Measurements from ENCODE around the gene AGMO.

The AGMO gene

GRCh38 chr7:15239801-15240200 is 322.0 kb downstream of the AGMO start:
- H3K4me3 ChIP-seq (ENCODE audit: insufficient read depth, low read length, poor library complexity, severe bottlenecking): no peak overlapping the region
- H3K27ac ChIP-seq (ENCODE audit: low read depth, low read length): no peak overlapping the region
- no peak overlapping the region for H2AFZ ChIP-seq (ENCODE audit: low read depth, low read length, severe bottlenecking)
- H3K27me3 ChIP-seq (ENCODE audit: low read length): no peaks in the 10 kb centered on the region
- H3K4me2 ChIP-seq (ENCODE audit: low read depth, low read length, poor library complexity, severe bottlenecking): no peak overlapping the region
- H3K36me3 ChIP-seq (ENCODE audit: low read length): no peaks in the 10 kb centered on the region
- no peaks in the 10 kb centered on the region for H4K20me1 ChIP-seq (ENCODE audit: low read depth, low read length)
- no peaks in the 10 kb centered on the region for H3K9me2 ChIP-seq (replicated peaks; ENCODE audit: insufficient read depth, low read length)
- no peaks in the 10 kb centered on the region for H3K79me2 ChIP-seq (ENCODE audit: insufficient read depth, low read length)
- TF ChIP-seq EZH2phosphoT487 (conservative IDR thresholded peaks at IDR 0.05; ENCODE audit: low read length): no peak
- TF ChIP-seq CTCF (IDR thresholded peaks at IDR 0.05; ENCODE audit: insufficient read depth, low read length, poor library complexity, severe bottlenecking): no peak
- H3F3A ChIP-seq (ENCODE audit: insufficient read depth): no peaks in the 10 kb centered on the region
- H3K9me3 ChIP-seq (ENCODE audit: insufficient read depth, low read length): no peaks in the 10 kb centered on the region
- no peak overlapping the region for H3K9ac ChIP-seq (ENCODE audit: low read length)

GRCh38 chr7:15236952-15237351 is 324.9 kb downstream of the AGMO start:
- Histone ChIP-seq H3K36me3 (ENCODE audit: low read length) (no peaks in the 10 kb centered on the region), H3K27me3 (ENCODE audit: low read length) (no peaks in the 10 kb centered on the region), H3K9ac (ENCODE audit: low read length) (no peak overlapping the region), H3K4me2 (ENCODE audit: low read depth, low read length, poor library complexity, severe bottlenecking) (no peak overlapping the region), H2AFZ (ENCODE audit: low read depth, low read length, severe bottlenecking) (no peak overlapping the region), H3K27ac (ENCODE audit: low read depth, low read length) (no peak overlapping the region), H3K9me3 (ENCODE audit: insufficient read depth, low read length) (no peaks in the 10 kb centered on the region), H3F3A (ENCODE audit: insufficient read depth) (no peaks in the 10 kb centered on the region), H3K4me3 (ENCODE audit: insufficient read depth, low read length, poor library complexity, severe bottlenecking) (no peak overlapping the region), H4K20me1 (ENCODE audit: low read depth, low read length) (no peaks in the 10 kb centered on the region), H3K9me2 (replicated peaks; ENCODE audit: insufficient read depth, low read length) (no peaks in the 10 kb centered on the region), H3K79me2 (ENCODE audit: insufficient read depth, low read length) (no peaks in the 10 kb centered on the region)
- TF ChIP-seq CTCF (IDR thresholded peaks at IDR 0.05; ENCODE audit: insufficient read depth, low read length, poor library complexity, severe bottlenecking): no peak
- no peak for TF ChIP-seq EZH2phosphoT487 (conservative IDR thresholded peaks at IDR 0.05; ENCODE audit: low read length)

- Histone ChIP-seq H3K9me3 (ENCODE audit: insufficient read depth, low read length) (no peaks in the 10 kb centered on the region), H3F3A (ENCODE audit: insufficient read depth) (no peaks in the 10 kb centered on the region), H3K27me3 (ENCODE audit: low read length) (no peaks in the 10 kb centered on the region), H3K36me3 (ENCODE audit: low read length) (no peaks in the 10 kb centered on the region), H3K9me2 (replicated peaks; ENCODE audit: insufficient read depth, low read length) (no peaks in the 10 kb centered on the region), H3K27ac (ENCODE audit: low read depth, low read length) (no peak overlapping the region), H3K9ac (ENCODE audit: low read length) (no peak overlapping the region), H3K79me2 (ENCODE audit: insufficient read depth, low read length) (no peaks in the 10 kb centered on the region), H2AFZ (ENCODE audit: low read depth, low read length, severe bottlenecking) (no peak overlapping the region), H3K4me3 (ENCODE audit: insufficient read depth, low read length, poor library complexity, severe bottlenecking) (no peak overlapping the region), H4K20me1 (ENCODE audit: low read depth, low read length) (no peaks in the 10 kb centered on the region), H3K4me2 (ENCODE audit: low read depth, low read length, poor library complexity, severe bottlenecking) (no peak overlapping the region)
- TF ChIP-seq CTCF (IDR thresholded peaks at IDR 0.05; ENCODE audit: insufficient read depth, low read length, poor library complexity, severe bottlenecking) (no peak), EZH2phosphoT487 (conservative IDR thresholded peaks at IDR 0.05; ENCODE audit: low read length) (no peak)
These were observed 327.4 kb downstream of the AGMO start for GRCh38 chr7:15234431-15234830.

Data from SU-DHL-6 (cell line).